Left colon (tissue), 2 donors: ENCODE data around the gene HAPLN1. TPM values are rescaled to one million over a fixed set of nuclear protein-coding genes. Genes with fewer than 3 reads are reported as not detected.

ENCODE experiments used
- total RNA-seq, 2 donors: library from RNA; stranded (reverse); fragmentation: NEBNext Ultra II Directional; extraction: Animal tissue kit (Norgen Biotek cat#: 25700); gene quantifications; one replicate each; pipeline ENCODE4 v1.2.1, GENCODE V29; 2021
- donor health status: DM: no; HTN: no; CAD: no.
- donor health status: DM: yes; HTN: yes; CAD: no.

The HAPLN1 gene
- total RNA-seq, 2 donors from 2014 or later, result 6.7 to 9.1 TPM

Other genes with a start within 250 kb of the HAPLN1 start
- gene VCAN, start 249.1 kb downstream of the HAPLN1 start, total RNA-seq, result 10 to 100 TPM in 1 of 2 donors, 1 to 10 TPM in 1; 4.7 to 15.5 TPM